Activated T-cell treated with anti-CD3 and anti-CD28 coated beads, Interleukin-2, amount 50 U/mL, for 4 hours (primary cell): ENCODE measurements around the gene LCA5L. TPM values are rescaled to one million over a fixed set of nuclear protein-coding genes. Genes with fewer than 3 reads are reported as not detected.
A peak's percentile ranks its signal among the peaks of the same experiment; 100 is the strongest.

Source experiments
- ATAC-seq, 2 donors: fragments of 200-7000 bp; cut with Tn5 transposase; one replicate each; pipeline ENCODE4 v1.10.0; 2021
- DNase-seq: peaks from one replicate; pipeline ENCODE4 v3.0.0-alpha.2; 2020
- H3K27me3 Mint-ChIP-seq: one replicate; pipeline ENCODE4 v1.8.0; 2021; ENCODE audit warnings: low read depth, mixed read lengths
- H3K36me3 Mint-ChIP-seq: one replicate; pipeline ENCODE4 v1.8.0; 2022; ENCODE audit warnings: mixed read lengths; ENCODE audit not compliant: insufficient read depth
- H3K4me1 Mint-ChIP-seq: one replicate; pipeline ENCODE4 v1.8.0; 2021; ENCODE audit warnings: low read depth, mixed read lengths
- H3K4me3 Mint-ChIP-seq: one replicate; pipeline ENCODE4 v1.8.0; 2021; ENCODE audit warnings: mild to moderate bottlenecking, moderate library complexity, mixed read lengths
- H3K9me3 Mint-ChIP-seq: one replicate; pipeline ENCODE4 v1.8.0; 2021; ENCODE audit warnings: mixed read lengths
- total RNA-seq, 3 donors: library from RNA; stranded (reverse); gene quantifications; one replicate each; pipeline ENCODE4 v1.2.1, GENCODE V29; 2021

Gene LCA5L
- total RNA-seq, 3 donors from 2014 or later, result 0.16 to 0.46 (median 0.40) TPM

GRCh38 chr21:39463308-39463707 is 17.7 kb upstream of the LCA5L start:
- H3K27me3 Mint-ChIP-seq, result no peaks in the 10 kb centered on the region
- no peaks in the 10 kb centered on the region for H3K36me3 Mint-ChIP-seq
- peaks cover 3% of the 10 kb centered on the region for H3K9me3 Mint-ChIP-seq

GRCh38 chr21:39461419-39461818 is 15.8 kb upstream of the LCA5L start:
- Mint-ChIP-seq H3K4me3 (no peak overlapping the region), H3K4me1 (no peaks in the 10 kb centered on the region), H3K27me3 (no peaks in the 10 kb centered on the region), H3K36me3 (no peaks in the 10 kb centered on the region), H3K9me3 (peaks cover 2% of the 10 kb centered on the region)
- ATAC-seq (no peak), DNase-seq (no peak)

More at GRCh38 chr21:39463308-39463707, 17.7 kb upstream of the LCA5L start:
- Mint-ChIP-seq H3K4me1 (no peaks in the 10 kb centered on the region), H3K4me3 (no peak overlapping the region)
- DNase-seq (no peak), ATAC-seq (no peak)

- Mint-ChIP-seq H3K4me3 (no peak overlapping the region), H3K27me3 (no peaks in the 10 kb centered on the region), H3K36me3 (no peaks in the 10 kb centered on the region), H3K4me1 (no peaks in the 10 kb centered on the region), H3K9me3 (no peaks in the 10 kb centered on the region)
- no peak for ATAC-seq
- no peak for DNase-seq
Observed at GRCh38 chr21:39456665-39457064, 11.1 kb upstream of the LCA5L start.

GRCh38 chr21:39454949-39455668 is 9.5 kb upstream of the LCA5L start:
- Mint-ChIP-seq H3K4me1 (no peaks in the 10 kb centered on the region), H3K9me3 (no peaks in the 10 kb centered on the region), H3K27me3 (peaks cover 4% of the 10 kb centered on the region), H3K36me3 (no peaks in the 10 kb centered on the region), H3K4me3 (no peak overlapping the region)
- no peak for ATAC-seq
- DNase-seq, result no peak

GRCh38 chr21:39453571-39454179 is 8.1 kb upstream of the LCA5L start:
- H3K4me1 Mint-ChIP-seq, result no peaks in the 10 kb centered on the region
- no peak overlapping the region for H3K4me3 Mint-ChIP-seq
- peaks cover 5% of the 10 kb centered on the region for H3K27me3 Mint-ChIP-seq
- ATAC-seq (no peak), DNase-seq (no peak)
- no peaks in the 10 kb centered on the region for H3K9me3 Mint-ChIP-seq
- no peaks in the 10 kb centered on the region for H3K36me3 Mint-ChIP-seq

- no peak for DNase-seq
- no peak overlapping the region for H3K4me3 Mint-ChIP-seq
- H3K4me1 Mint-ChIP-seq, result no peaks in the 10 kb centered on the region
- H3K27me3 Mint-ChIP-seq, result peaks cover 5% of the 10 kb centered on the region
- ATAC-seq, result no peak
- H3K9me3 Mint-ChIP-seq, result no peaks in the 10 kb centered on the region
- no peaks in the 10 kb centered on the region for H3K36me3 Mint-ChIP-seq
Observed at GRCh38 chr21:39452970-39453342, 7.4 kb upstream of the LCA5L start.

GRCh38 chr21:39452207-39452969 is 6.8 kb upstream of the LCA5L start:
- H3K9me3 Mint-ChIP-seq, result no peaks in the 10 kb centered on the region
- DNase-seq (no peak), ATAC-seq (no peak)
- no peaks in the 10 kb centered on the region for H3K36me3 Mint-ChIP-seq
- no peak overlapping the region for H3K4me3 Mint-ChIP-seq
- peaks cover 5% of the 10 kb centered on the region for H3K27me3 Mint-ChIP-seq
- H3K4me1 Mint-ChIP-seq, result no peaks in the 10 kb centered on the region

GRCh38 chr21:39451332-39452206 is 6.0 kb upstream of the LCA5L start, which contains the start of gene SH3BGR:
Gene SH3BGR, plus strand, starts transcription at chr21:39451970. Its CDS starts 127 bp downstream, at chr21:39452097.
- peaks cover 5% of the 10 kb centered on the region for H3K27me3 Mint-ChIP-seq
- H3K4me1 Mint-ChIP-seq, result no peaks in the 10 kb centered on the region
- H3K4me3 Mint-ChIP-seq, result no peak within 1 kb of the TSS
- ATAC-seq (no peak), DNase-seq (no peak)
- no peaks in the 10 kb centered on the region for H3K9me3 Mint-ChIP-seq
- H3K36me3 Mint-ChIP-seq, result no peaks in the 10 kb centered on the region

- H3K9me3 Mint-ChIP-seq, result no peaks in the 10 kb centered on the region
- DNase-seq, result no peak
- no peak overlapping the region for H3K4me3 Mint-ChIP-seq
- no peak for ATAC-seq
- peaks cover 8% of the 10 kb centered on the region for H3K27me3 Mint-ChIP-seq
- no peaks in the 10 kb centered on the region for H3K36me3 Mint-ChIP-seq
- H3K4me1 Mint-ChIP-seq, result peaks cover 12% of the 10 kb centered on the region
Observed at GRCh38 chr21:39447264-39447663, 1.7 kb upstream of the LCA5L start.

- H3K27me3 Mint-ChIP-seq, result peaks cover 9% of the 10 kb centered on the region
- H3K36me3 Mint-ChIP-seq, result no peaks in the 10 kb centered on the region
- H3K4me3 Mint-ChIP-seq, result peak overlapping the region; percentile 89
- DNase-seq (no peak), ATAC-seq (no peak)
- H3K4me1 Mint-ChIP-seq, result peaks cover 12% of the 10 kb centered on the region
- H3K9me3 Mint-ChIP-seq, result no peaks in the 10 kb centered on the region
Observed at GRCh38 chr21:39444421-39445180, 977 bp downstream of the LCA5L start.

- peaks cover 12% of the 10 kb centered on the region for H3K4me1 Mint-ChIP-seq
- ATAC-seq, result no peak
- no peaks in the 10 kb centered on the region for H3K36me3 Mint-ChIP-seq
- peaks cover 17% of the 10 kb centered on the region for H3K27me3 Mint-ChIP-seq
- no peaks in the 10 kb centered on the region for H3K9me3 Mint-ChIP-seq
- H3K4me3 Mint-ChIP-seq, result no peak overlapping the region
- DNase-seq, result peak; percentile 8
Observed at GRCh38 chr21:39441502-39442475, 3.8 kb downstream of the LCA5L start.

GRCh38 chr21:39439232-39439631 is 6.3 kb downstream of the LCA5L start:
- Mint-ChIP-seq H3K36me3 (no peaks in the 10 kb centered on the region), H3K4me3 (no peak overlapping the region), H3K27me3 (peaks cover 17% of the 10 kb centered on the region), H3K4me1 (no peaks in the 10 kb centered on the region), H3K9me3 (no peaks in the 10 kb centered on the region)
- no peak for DNase-seq
- ATAC-seq, result no peak
